BJ (cell line): ENCODE data around the gene TAS1R3. TPM values are rescaled to one million over a fixed set of nuclear protein-coding genes. Genes with fewer than 3 reads are reported as not detected.
A peak's percentile ranks its signal among the peaks of the same experiment; 100 is the strongest.

Source experiments
- CTCF ChIA-PET: fragments of 350-600 bp; formaldehyde crosslinking; extraction: SDS; loops from one replicate; lab custom pipeline; 2021; ENCODE audit warnings: antibody characterized with exemption, inconsistent platforms; lab: Yijun Ruan, JAX
- POLR2A ChIA-PET: fragments of 300-600 bp; sonication (Branson Sonifier 250); formaldehyde crosslinking; extraction: SDS; loops from one replicate; lab custom pipeline; 2021; ENCODE audit warnings: antibody characterized with exemption; lab: Charles Lee
- DNase-seq: peaks from one replicate; pipeline ENCODE4 v3.0.0-alpha.2; 2011; ENCODE audit warnings: low read depth
- H3K27me3 ChIP-seq: 2 replicates; pipeline ENCODE4 v1.6.0; 2011; ENCODE audit warnings: low read length; ENCODE audit not compliant: control insufficient read depth, insufficient read depth
- H3K36me3 ChIP-seq: 2 replicates; pipeline ENCODE4 v1.5.1; 2011; ENCODE audit warnings: low read length; ENCODE audit not compliant: control insufficient read depth, insufficient read depth
- H3K4me3 ChIP-seq: 2 replicates; pipeline ENCODE4 v1.5.1; 2011; ENCODE audit warnings: low read depth, mild to moderate bottlenecking, control low read depth, low read length
- CTCF ChIP-seq: IDR thresholded peaks from 2 replicates; pipeline ENCODE4 v1.5.1; 2011; ENCODE audit warnings: low read depth, mild to moderate bottlenecking, control low read depth, inconsistent platforms, low read length, moderate library complexity; ENCODE audit not compliant: insufficient read depth
- polyA plus RNA-seq: library from polyadenylated mRNA; depleted of rRNA; stranded (reverse); fragments of >200 nt; gene quantifications from 2 replicates; pipeline ENCODE4 v1.2.3, GENCODE V29; 2011

TAS1R3 gene
- polyA plus RNA-seq, 1 experiment, result 0.11 TPM

- Histone ChIP-seq H3K36me3 (peaks cover 1% of the 10 kb centered on the region), H3K4me3 (peak overlapping the region; percentile 34), H3K27me3 (no peaks in the 10 kb centered on the region)
- no peak for DNase-seq
- 0 out of 2 replicates have a peak, but pooled peaks have one; percentile 8 for TF ChIP-seq CTCF
- ChIA-PET POLR2A (no interaction called here), CTCF (interaction anchor here (0.8 to 1.6 kb wide), 11 partner anchors 13 to 184 kb away, joined by 3 to 9 read pairs (median 3); no protein-coding TSS in a partner anchor)
These were observed 26.5 kb upstream of the TAS1R3 start for GRCh38 chr1:1304331-1305299.

- Histone ChIP-seq H3K27me3 (no peaks in the 10 kb centered on the region), H3K36me3 (peaks cover 5% of the 10 kb centered on the region; the same call in 1 of the 2 replicates), H3K4me3 (peak overlapping the region; percentile 88)
- DNase-seq, result no peak
- no peak for TF ChIP-seq CTCF
- POLR2A ChIA-PET, result no interaction called here
- CTCF ChIA-PET, result interaction anchor here (0.6 to 1.6 kb wide), 12 partner anchors 14 to 185 kb away, joined by 3 to 9 read pairs (median 3); no protein-coding TSS in a partner anchor
These were observed 25.6 kb upstream of the TAS1R3 start for GRCh38 chr1:1305300-1306069.

GRCh38 chr1:1306070-1306660 lies 24.9 kb upstream of the TAS1R3 start:
- ChIA-PET POLR2A (no interaction called here), CTCF (interaction anchor here (1.6 kb wide), 2 partner anchors 41 to 184 kb away, joined by 8 to 9 read pairs; no protein-coding TSS in a partner anchor)
- H3K27me3 ChIP-seq, result no peaks in the 10 kb centered on the region
- TF ChIP-seq CTCF, result peak; percentile 46
- peaks cover 8% of the 10 kb centered on the region for H3K36me3 ChIP-seq
- no peak for DNase-seq
- peak overlapping the region; percentile 88 for H3K4me3 ChIP-seq

- H3K4me3 ChIP-seq, result peak overlapping the region; percentile 88
- ChIA-PET CTCF (interaction anchor here (0.6 kb wide), 1 partner anchor 331 kb away, joined by 3 read pairs; no protein-coding TSS in a partner anchor), POLR2A (no interaction called here)
- H3K27me3 ChIP-seq, result no peaks in the 10 kb centered on the region
- no peak for TF ChIP-seq CTCF
- DNase-seq, result no peak
- H3K36me3 ChIP-seq, result peaks cover 12% of the 10 kb centered on the region
These were observed 24.3 kb upstream of the TAS1R3 start for GRCh38 chr1:1306661-1307260.
